K562 (cell line): ENCODE data around the gene SAMD9. TPM values are rescaled to one million over a fixed set of nuclear protein-coding genes. Genes with fewer than 3 reads are reported as not detected.

Experiments used
- ARHGAP35 ChIP-seq: fragments of 450-650 bp; IDR thresholded peaks from 2 replicates; pipeline ENCODE4 v1.6.1; 2018; ENCODE audit not compliant: partially characterized antibody
- ARID1B ChIP-seq: fragments of 450-650 bp; IDR thresholded peaks from 2 replicates; pipeline ENCODE4 v1.6.1; 2016; ENCODE audit warnings: antibody characterized with exemption, mild to moderate bottlenecking, inconsistent platforms
- CBX1 ChIP-seq: sonication (generic); IDR thresholded peaks from 2 replicates; pipeline ENCODE4 v1.6.1; 2016; ENCODE audit warnings: antibody characterized with exemption, low read depth, mild to moderate bottlenecking
- CBX3 ChIP-seq, 2 experiments: IDR thresholded peaks; 1 replicate in 1 of 2; 2 replicates in 1 of 2; pipeline ENCODE4 v1.6.1; 2012; ENCODE audit warnings: inconsistent platforms in 2 of 2, low read length in 2 of 2, borderline replicate concordance in 1 of 2, control low read depth in 1 of 2
- CEBPG ChIP-seq, 3 experiments: fragments of 200-800 bp in 1 of 3; sonication (Bioruptor generic) in 1 of 3; sonication (generic) in 1 of 3; formaldehyde crosslinking in 1 of 3; IDR thresholded peaks in 2 of 3; conservative IDR thresholded peaks in 1 of 3; 2 replicates each; pipeline versions ENCODE4 v1.6.1 to v1.8.0; 2016 to 2022; ENCODE audit warnings: missing compliant biosample characterization in 2 of 3, missing genetic modification characterization in 2 of 3, mild to moderate bottlenecking in 1 of 3, missing genetic modification reagents in 1 of 3
- CREBBP ChIP-seq: IDR thresholded peaks from one replicate; pipeline ENCODE4 v1.6.1; 2012; ENCODE audit warnings: low read depth, mild to moderate bottlenecking, control low read depth, inconsistent platforms, low read length
- EGR1 ChIP-seq: fragments of 450-650 bp; conservative IDR thresholded peaks from 2 replicates; pipeline ENCODE4 v1.6.1; 2017; ENCODE audit warnings: mild to moderate bottlenecking
- EZH2 ChIP-seq: IDR thresholded peaks from 2 replicates; pipeline ENCODE4 v1.6.1; 2012; ENCODE audit warnings: low read depth, mild to moderate bottlenecking, inconsistent platforms, low read length, borderline replicate concordance
- FOXK2 ChIP-seq, 2 experiments: fragments of 450-650 bp; IDR thresholded peaks in 1 of 2; conservative IDR thresholded peaks in 1 of 2; 2 replicates each; pipeline ENCODE4 v1.6.1; 2016; ENCODE audit warnings: low read depth in 2 of 2, mild to moderate bottlenecking in 1 of 2
- HMG20B ChIP-seq: fragments of 250-450 bp; sonication (Bioruptor Pico); IDR thresholded peaks from 2 replicates; pipeline ENCODE4 v1.5.0; 2021; ENCODE audit warnings: mild to moderate bottlenecking
- ILK ChIP-seq: fragments of 450-650 bp; IDR thresholded peaks from 2 replicates; pipeline ENCODE4 v1.6.1; 2016; ENCODE audit warnings: missing genetic modification characterization, low read depth, mild to moderate bottlenecking, missing compliant biosample characterization, moderate library complexity, borderline replicate concordance
- JUND ChIP-seq, 2 experiments: IDR thresholded peaks; 2 replicates in 1 of 2; 3 replicates in 1 of 2; pipeline ENCODE4 v1.6.1; 2011; ENCODE audit warnings: borderline replicate concordance in 2 of 2, low read depth in 2 of 2, low read length in 2 of 2, improper control_type of control experiment in 1 of 2, missing biosample characterization in 1 of 2, missing genetic modification characterization in 1 of 2, missing genetic modification reagents in 1 of 2
- POLR3A ChIP-seq: IDR thresholded peaks from 2 replicates; pipeline ENCODE4 v1.6.1; 2011; ENCODE audit warnings: borderline replicate concordance, mild to moderate bottlenecking, moderate library complexity; ENCODE audit not compliant: insufficient read length, insufficient read depth; ENCODE audit errors: extremely low read depth
- PRMT5 ChIP-seq: sonication (generic); formaldehyde crosslinking; IDR thresholded peaks from 2 replicates; pipeline ENCODE4 v1.5.0; 2020; ENCODE audit warnings: missing genetic modification reagents
- RCOR1 ChIP-seq, 2 experiments: IDR thresholded peaks; 2 replicates each; pipeline ENCODE4 v1.6.1; 2012; ENCODE audit warnings: low read depth in 2 of 2, low read length in 2 of 2, borderline replicate concordance in 1 of 2, improper control_type of control experiment in 1 of 2
- SP1 ChIP-seq: sonication (generic); formaldehyde crosslinking; IDR thresholded peaks from 2 replicates; pipeline ENCODE4 v1.8.1; 2022; ENCODE audit warnings: mild to moderate bottlenecking, missing genetic modification reagents
- TCF7L2 ChIP-seq: fragments of 150-350 bp; IDR thresholded peaks from 2 replicates; pipeline ENCODE4 v1.6.1; 2016; ENCODE audit warnings: low read depth, mild to moderate bottlenecking, low read length, moderate library complexity
- XRCC3 ChIP-seq: fragments of 450-650 bp; IDR thresholded peaks from 2 replicates; pipeline ENCODE4 v1.6.1; 2017; ENCODE audit warnings: mild to moderate bottlenecking, moderate library complexity
- ZEB2 ChIP-seq: fragments of 450-650 bp; IDR thresholded peaks from 2 replicates; pipeline ENCODE4 v1.6.1; 2016
- ZNF384 ChIP-seq: IDR thresholded peaks from 2 replicates; pipeline ENCODE4 v1.6.1; 2012; ENCODE audit warnings: low read depth, low read length, improper control_type of control experiment
- ZNF785 ChIP-seq: fragments of 250-450 bp; sonication (Bioruptor Pico); IDR thresholded peaks from 2 replicates; pipeline ENCODE4 v1.4.0; 2020; ENCODE audit warnings: mild to moderate bottlenecking
- polyA plus RNA-seq, 8 experiments: library from polyadenylated mRNA; depleted of rRNA in 4 of 8; stranded (reverse) in 5 of 8; unstranded in 3 of 8; fragments of >200 nt; fragmentation: Nextera tagmentation in 2 of 8; fragmentation: Illumina TruSeq in 1 of 8; extraction: Ambion mirVana in 2 of 8; extraction: Trizol in 1 of 8; gene quantifications; 2 replicates each; pipeline versions ENCODE4 v1.2.1 to v1.2.3, GENCODE V29; 2011 to 2014; ENCODE audit warnings: inconsistent platforms in 1 of 8, missing spikeins in 1 of 8
- total RNA-seq, 7 experiments: library from RNA; depleted of rRNA in 6 of 7; stranded (reverse); fragments of >200 nt in 6 of 7; fragmentation: Illumina TruSeq in 2 of 7; extraction: Trizol in 2 of 7; gene quantifications; 2 replicates each; pipeline versions ENCODE4 v1.2.1 to v1.2.3, GENCODE V29; 2011 to 2021; ENCODE audit warnings: low replicate concordance in 1 of 7
- TF ChIP-seq, protein P1 (sequence below), 2 experiments: fragments of 450-650 bp; IDR thresholded peaks; 2 replicates each; pipeline ENCODE4 v1.6.1; 2018; ENCODE audit warnings: mild to moderate bottlenecking in 2 of 2, low read depth in 1 of 2; ENCODE audit not compliant: partially characterized antibody in 2 of 2
- TF ChIP-seq, protein P2 (sequence below): fragments of 250-450 bp; sonication (Bioruptor Pico); IDR thresholded peaks from 2 replicates; pipeline ENCODE4 v1.4.0; 2020; ENCODE audit warnings: mild to moderate bottlenecking

The SAMD9 gene
- total and polyA plus RNA-seq, 9 of the 15 experiments (the other 6 are each of a cell fraction or from before 2014, with no cell fraction given): 1.0 to 4.0 (median 1.9) TPM

DNA sequence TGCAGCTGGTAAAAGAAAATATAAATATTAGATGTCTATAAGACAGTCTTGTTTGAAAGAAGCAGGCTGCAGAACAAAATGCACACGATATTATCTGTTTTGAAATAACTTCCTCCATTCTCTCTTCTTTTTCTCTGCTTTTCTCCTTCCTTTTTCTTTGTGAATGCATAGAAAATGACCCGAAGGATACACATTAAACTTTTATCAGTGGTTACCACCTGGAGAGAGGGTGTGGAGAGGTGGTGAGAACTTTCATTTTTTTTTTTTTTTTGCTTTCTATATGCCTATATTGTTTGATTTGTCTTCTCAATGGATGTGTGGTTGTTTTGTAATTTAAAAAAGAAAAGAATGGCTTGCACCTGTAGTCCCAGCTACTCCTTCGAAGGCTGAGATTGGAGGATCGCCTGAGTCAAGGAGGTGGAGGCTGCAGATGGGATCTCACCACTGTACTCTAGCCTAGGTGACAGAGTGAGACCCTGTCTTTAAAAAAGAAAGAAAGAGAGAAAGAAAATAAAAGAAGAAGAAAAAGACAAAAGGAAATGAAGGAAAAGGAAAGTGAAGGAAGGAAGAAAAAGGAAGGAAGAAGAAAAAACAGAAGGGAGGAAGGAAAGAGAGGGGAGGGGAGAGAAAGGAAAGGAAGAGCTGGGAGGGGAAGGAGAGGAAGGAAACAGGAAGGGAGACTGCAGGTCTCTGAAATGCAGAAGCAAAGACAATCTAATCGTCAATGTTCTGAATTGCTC, 64.4 kb downstream of the SAMD9 start (continued):
- peak; percentile 84 for TF ChIP-seq ZNF384
- peak in 1 of 2 experiments; percentile 39; a peak in 1 of 3 replicates for TF ChIP-seq CBX3 (IDR thresholded peaks at IDR 0.05; ENCODE audit: borderline replicate concordance in 1 of 2, low read length in 2 of 2)
- no peak for TF ChIP-seq EZH2
- TF ChIP-seq HMG20B: no peak
- no peak for TF ChIP-seq ZEB2
- TF ChIP-seq CREBBP: no peak
- no peak for TF ChIP-seq EGR1
- TF ChIP-seq CEBPG (CRISPR knock-in tag; IDR thresholded peaks at IDR 0.05): no peak
- no peak for TF ChIP-seq CEBPG (tag; conservative IDR thresholded peaks at IDR 0.05 in 1 of 2, IDR thresholded peaks at IDR 0.05 in 1 of 2)
- TF ChIP-seq, protein P1, sequence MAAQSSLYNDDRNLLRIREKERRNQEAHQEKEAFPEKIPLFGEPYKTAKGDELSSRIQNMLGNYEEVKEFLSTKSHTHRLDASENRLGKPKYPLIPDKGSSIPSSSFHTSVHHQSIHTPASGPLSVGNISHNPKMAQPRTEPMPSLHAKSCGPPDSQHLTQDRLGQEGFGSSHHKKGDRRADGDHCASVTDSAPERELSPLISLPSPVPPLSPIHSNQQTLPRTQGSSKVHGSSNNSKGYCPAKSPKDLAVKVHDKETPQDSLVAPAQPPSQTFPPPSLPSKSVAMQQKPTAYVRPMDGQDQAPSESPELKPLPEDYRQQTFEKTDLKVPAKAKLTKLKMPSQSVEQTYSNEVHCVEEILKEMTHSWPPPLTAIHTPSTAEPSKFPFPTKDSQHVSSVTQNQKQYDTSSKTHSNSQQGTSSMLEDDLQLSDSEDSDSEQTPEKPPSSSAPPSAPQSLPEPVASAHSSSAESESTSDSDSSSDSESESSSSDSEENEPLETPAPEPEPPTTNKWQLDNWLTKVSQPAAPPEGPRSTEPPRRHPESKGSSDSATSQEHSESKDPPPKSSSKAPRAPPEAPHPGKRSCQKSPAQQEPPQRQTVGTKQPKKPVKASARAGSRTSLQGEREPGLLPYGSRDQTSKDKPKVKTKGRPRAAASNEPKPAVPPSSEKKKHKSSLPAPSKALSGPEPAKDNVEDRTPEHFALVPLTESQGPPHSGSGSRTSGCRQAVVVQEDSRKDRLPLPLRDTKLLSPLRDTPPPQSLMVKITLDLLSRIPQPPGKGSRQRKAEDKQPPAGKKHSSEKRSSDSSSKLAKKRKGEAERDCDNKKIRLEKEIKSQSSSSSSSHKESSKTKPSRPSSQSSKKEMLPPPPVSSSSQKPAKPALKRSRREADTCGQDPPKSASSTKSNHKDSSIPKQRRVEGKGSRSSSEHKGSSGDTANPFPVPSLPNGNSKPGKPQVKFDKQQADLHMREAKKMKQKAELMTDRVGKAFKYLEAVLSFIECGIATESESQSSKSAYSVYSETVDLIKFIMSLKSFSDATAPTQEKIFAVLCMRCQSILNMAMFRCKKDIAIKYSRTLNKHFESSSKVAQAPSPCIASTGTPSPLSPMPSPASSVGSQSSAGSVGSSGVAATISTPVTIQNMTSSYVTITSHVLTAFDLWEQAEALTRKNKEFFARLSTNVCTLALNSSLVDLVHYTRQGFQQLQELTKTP (IDR thresholded peaks at IDR 0.05; ENCODE audit: low read depth in 1 of 2, partially characterized antibody in 2 of 2): no peak
- TF ChIP-seq XRCC3: no peak
- no peak for TF ChIP-seq ILK (tag)
- no peak for TF ChIP-seq CBX1
- TF ChIP-seq ARID1B: peak; percentile 83
- TF ChIP-seq TCF7L2: no peak
- no peak for TF ChIP-seq SP1 (CRISPR knock-in tag)
- no peak for TF ChIP-seq POLR3A
- TF ChIP-seq RCOR1 (IDR thresholded peaks at IDR 0.05; ENCODE audit: borderline replicate concordance in 1 of 2, low read depth in 2 of 2, low read length in 2 of 2): 0 out of 4 replicates have a peak, but pooled peaks of 1 of the 2 experiments have one; percentile 18
- TF ChIP-seq, protein P2, sequence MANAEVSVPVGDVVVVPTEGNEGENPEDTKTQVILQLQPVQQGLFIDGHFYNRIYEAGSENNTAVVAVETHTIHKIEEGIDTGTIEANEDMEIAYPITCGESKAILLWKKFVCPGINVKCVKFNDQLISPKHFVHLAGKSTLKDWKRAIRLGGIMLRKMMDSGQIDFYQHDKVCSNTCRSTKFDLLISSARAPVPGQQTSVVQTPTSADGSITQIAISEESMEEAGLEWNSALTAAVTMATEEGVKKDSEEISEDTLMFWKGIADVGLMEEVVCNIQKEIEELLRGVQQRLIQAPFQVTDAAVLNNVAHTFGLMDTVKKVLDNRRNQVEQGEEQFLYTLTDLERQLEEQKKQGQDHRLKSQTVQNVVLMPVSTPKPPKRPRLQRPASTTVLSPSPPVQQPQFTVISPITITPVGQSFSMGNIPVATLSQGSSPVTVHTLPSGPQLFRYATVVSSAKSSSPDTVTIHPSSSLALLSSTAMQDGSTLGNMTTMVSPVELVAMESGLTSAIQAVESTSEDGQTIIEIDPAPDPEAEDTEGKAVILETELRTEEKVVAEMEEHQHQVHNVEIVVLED (CRISPR knock-in tag): no peak
- no peak for TF ChIP-seq ZNF785 (CRISPR knock-in tag)
- no peak; a peak in 2 of 4 replicates for TF ChIP-seq FOXK2 (conservative IDR thresholded peaks at IDR 0.05 in 1 of 2, IDR thresholded peaks at IDR 0.05 in 1 of 2; ENCODE audit: low read depth in 2 of 2)
- TF ChIP-seq ARHGAP35: peak; percentile 79
- no peak for TF ChIP-seq JUND (IDR thresholded peaks at IDR 0.05; ENCODE audit: borderline replicate concordance, low read depth, low read length)
- no peak for TF ChIP-seq JUND (tag; IDR thresholded peaks at IDR 0.05; ENCODE audit: borderline replicate concordance, low read depth, low read length)
- TF ChIP-seq PRMT5: no peak
